Loucy (cell line): Measurements from ENCODE around the gene SLC22A16.

Source experiments
- CTCF ChIP-seq: fragments of 200-600 bp; sonication (generic); conservative IDR thresholded peaks from 2 replicates; pipeline ENCODE4 v1.5.1; 2014; ENCODE audit warnings: mild to moderate bottlenecking, antibody characterized with exemption, low read length
- EZH2phosphoT487 ChIP-seq: fragments of 200-600 bp; IDR thresholded peaks from 2 replicates; pipeline ENCODE4 v1.6.1; 2018; ENCODE audit warnings: antibody characterized with exemption, mild to moderate bottlenecking, moderate library complexity, borderline replicate concordance

- TF ChIP-seq CTCF (no peak), EZH2phosphoT487 (no peak)
These were observed 1.3 kb downstream of the SLC22A16 start for GRCh38 chr6:110475066-110475653.
